ENCODE results near the gene POLD3.

Gene POLD3

DNA sequence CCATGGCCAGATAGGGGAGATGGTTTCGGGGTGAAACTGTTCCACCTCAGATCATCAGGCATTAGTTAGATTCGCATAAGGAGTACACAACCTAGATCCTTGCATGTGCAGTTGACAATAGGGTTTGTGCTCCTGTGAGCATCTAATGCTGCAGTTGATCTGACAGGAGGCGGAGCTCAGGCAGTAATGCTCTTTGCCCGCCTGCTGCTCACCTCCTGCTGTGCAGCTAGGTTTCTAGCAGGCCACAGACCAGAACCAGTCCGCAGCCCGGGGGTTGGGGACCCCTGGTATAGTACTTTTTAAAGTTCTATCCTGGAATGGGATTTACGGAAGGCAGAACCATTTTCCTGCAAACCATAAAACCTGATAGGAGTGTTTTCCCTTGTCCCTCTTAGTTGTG, 54.6 kb downstream of the POLD3 start:
- TF ChIP-seq FOXP2 (optimal IDR thresholded peaks at IDR 0.05; ENCODE audit: borderline replicate concordance, extremely low read depth, extremely low read length, insufficient read depth) (no peak), SIN3A (IDR thresholded peaks at IDR 0.05; ENCODE audit: borderline replicate concordance, insufficient read depth, low read length) (no peak), TAF1 (IDR thresholded peaks at IDR 0.05; ENCODE audit: borderline replicate concordance, insufficient read depth, low read length) (no peak), POLR2AphosphoS5 (IDR thresholded peaks at IDR 0.05; ENCODE audit: low read depth, low read length) (no peak)
- TF ChIP-seq, protein P1, sequence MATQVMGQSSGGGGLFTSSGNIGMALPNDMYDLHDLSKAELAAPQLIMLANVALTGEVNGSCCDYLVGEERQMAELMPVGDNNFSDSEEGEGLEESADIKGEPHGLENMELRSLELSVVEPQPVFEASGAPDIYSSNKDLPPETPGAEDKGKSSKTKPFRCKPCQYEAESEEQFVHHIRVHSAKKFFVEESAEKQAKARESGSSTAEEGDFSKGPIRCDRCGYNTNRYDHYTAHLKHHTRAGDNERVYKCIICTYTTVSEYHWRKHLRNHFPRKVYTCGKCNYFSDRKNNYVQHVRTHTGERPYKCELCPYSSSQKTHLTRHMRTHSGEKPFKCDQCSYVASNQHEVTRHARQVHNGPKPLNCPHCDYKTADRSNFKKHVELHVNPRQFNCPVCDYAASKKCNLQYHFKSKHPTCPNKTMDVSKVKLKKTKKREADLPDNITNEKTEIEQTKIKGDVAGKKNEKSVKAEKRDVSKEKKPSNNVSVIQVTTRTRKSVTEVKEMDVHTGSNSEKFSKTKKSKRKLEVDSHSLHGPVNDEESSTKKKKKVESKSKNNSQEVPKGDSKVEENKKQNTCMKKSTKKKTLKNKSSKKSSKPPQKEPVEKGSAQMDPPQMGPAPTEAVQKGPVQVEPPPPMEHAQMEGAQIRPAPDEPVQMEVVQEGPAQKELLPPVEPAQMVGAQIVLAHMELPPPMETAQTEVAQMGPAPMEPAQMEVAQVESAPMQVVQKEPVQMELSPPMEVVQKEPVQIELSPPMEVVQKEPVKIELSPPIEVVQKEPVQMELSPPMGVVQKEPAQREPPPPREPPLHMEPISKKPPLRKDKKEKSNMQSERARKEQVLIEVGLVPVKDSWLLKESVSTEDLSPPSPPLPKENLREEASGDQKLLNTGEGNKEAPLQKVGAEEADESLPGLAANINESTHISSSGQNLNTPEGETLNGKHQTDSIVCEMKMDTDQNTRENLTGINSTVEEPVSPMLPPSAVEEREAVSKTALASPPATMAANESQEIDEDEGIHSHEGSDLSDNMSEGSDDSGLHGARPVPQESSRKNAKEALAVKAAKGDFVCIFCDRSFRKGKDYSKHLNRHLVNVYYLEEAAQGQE (IDR thresholded peaks at IDR 0.05; ENCODE audit: insufficient read depth in 1 of 2, low read depth in 2 of 2, low read length in 2 of 2): no peak

- TF ChIP-seq FOXP2 (optimal IDR thresholded peaks at IDR 0.05; ENCODE audit: borderline replicate concordance, extremely low read depth, extremely low read length, insufficient read depth) (no peak), TAF1 (IDR thresholded peaks at IDR 0.05; ENCODE audit: borderline replicate concordance, insufficient read depth, low read length) (no peak), SIN3A (IDR thresholded peaks at IDR 0.05; ENCODE audit: borderline replicate concordance, insufficient read depth, low read length) (no peak), POLR2AphosphoS5 (IDR thresholded peaks at IDR 0.05; ENCODE audit: low read depth, low read length) (no peak)
- TF ChIP-seq, protein P1 (IDR thresholded peaks at IDR 0.05; ENCODE audit: insufficient read depth in 1 of 2, low read depth in 2 of 2, low read length in 2 of 2): no peak
Observed at GRCh38 chr11:74647404-74647803, 55.0 kb downstream of the POLD3 start.

- no peak for TF ChIP-seq FOXP2 (optimal IDR thresholded peaks at IDR 0.05; ENCODE audit: borderline replicate concordance, extremely low read depth, extremely low read length, insufficient read depth)
Observed at GRCh38 chr11:74647831-74648230, 55.4 kb downstream of the POLD3 start.

DNA sequence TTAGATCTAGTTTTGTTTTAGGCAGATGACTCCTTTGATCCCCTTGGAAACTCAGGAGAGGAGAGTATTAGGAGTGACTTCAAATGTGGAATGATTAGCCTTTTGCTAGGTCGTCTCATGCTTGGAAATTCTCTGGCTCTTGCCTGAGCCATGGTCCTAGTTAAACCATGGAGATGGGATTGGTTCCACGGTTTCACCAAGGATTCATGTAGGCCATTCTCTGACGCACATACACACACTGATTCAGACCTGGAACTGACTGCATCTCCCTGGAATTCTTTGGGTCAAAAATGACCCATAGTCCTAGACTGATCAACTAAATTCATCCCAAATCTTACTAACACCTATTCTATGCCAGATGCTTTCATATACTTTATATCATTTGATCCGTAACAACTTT, 56.5 kb downstream of the POLD3 start:
- TF ChIP-seq FOXP2 (optimal IDR thresholded peaks at IDR 0.05; ENCODE audit: borderline replicate concordance, extremely low read depth, extremely low read length, insufficient read depth): no peak

GRCh38 chr11:74650498-74650897, 58.1 kb downstream of the POLD3 start:
- TF ChIP-seq, protein P1 (IDR thresholded peaks at IDR 0.05; ENCODE audit: insufficient read depth in 1 of 2, low read depth in 2 of 2, low read length in 2 of 2): no peak
- TF ChIP-seq SIN3A (IDR thresholded peaks at IDR 0.05; ENCODE audit: borderline replicate concordance, insufficient read depth, low read length): no peak
- no peak for TF ChIP-seq TAF1 (IDR thresholded peaks at IDR 0.05; ENCODE audit: borderline replicate concordance, insufficient read depth, low read length)
- TF ChIP-seq FOXP2 (optimal IDR thresholded peaks at IDR 0.05; ENCODE audit: borderline replicate concordance, extremely low read depth, extremely low read length, insufficient read depth): no peak
- no peak for TF ChIP-seq POLR2AphosphoS5 (IDR thresholded peaks at IDR 0.05; ENCODE audit: low read depth, low read length)

GRCh38 chr11:74654976-74655375, 62.6 kb downstream of the POLD3 start:
- TF ChIP-seq POLR2AphosphoS5 (IDR thresholded peaks at IDR 0.05; ENCODE audit: low read depth, low read length): no peak
- no peak for TF ChIP-seq TAF1 (IDR thresholded peaks at IDR 0.05; ENCODE audit: borderline replicate concordance, insufficient read depth, low read length)
- TF ChIP-seq, protein P1 (IDR thresholded peaks at IDR 0.05; ENCODE audit: insufficient read depth in 1 of 2, low read depth in 2 of 2, low read length in 2 of 2): no peak
- no peak for TF ChIP-seq FOXP2 (optimal IDR thresholded peaks at IDR 0.05; ENCODE audit: borderline replicate concordance, extremely low read depth, extremely low read length, insufficient read depth)
- TF ChIP-seq SIN3A (IDR thresholded peaks at IDR 0.05; ENCODE audit: borderline replicate concordance, insufficient read depth, low read length): no peak

Data from PFSK-1 (cell line).